ACC112 (cell line): Measurements from ENCODE around the gene MAP3K14.

Source experiments
- H2AFZ ChIP-seq: fragments of 200-600 bp; sonication (generic); one replicate; pipeline ENCODE4 v1.6.0; 2017; ENCODE audit warnings: antibody characterized with exemption, low read length; ENCODE audit not compliant: unreplicated experiment
- H3K27ac ChIP-seq: fragments of 200-600 bp; sonication (generic); 2 replicates; pipeline ENCODE4 v1.5.1; 2014; ENCODE audit warnings: low read depth, mild to moderate bottlenecking, antibody characterized with exemption, low read length, moderate library complexity
- H3K27me3 ChIP-seq: fragments of 200-600 bp; sonication (generic); 2 replicates; pipeline ENCODE4 v1.6.1; 2014; ENCODE audit warnings: mild to moderate bottlenecking, antibody characterized with exemption, low read length, moderate library complexity, mixed read lengths; ENCODE audit not compliant: insufficient read depth
- H3K36me3 ChIP-seq: fragments of 200-600 bp; sonication (generic); 2 replicates; pipeline ENCODE4 v1.6.1; 2016; ENCODE audit warnings: mild to moderate bottlenecking, antibody characterized with exemption, low read length, moderate library complexity, mixed read lengths; ENCODE audit not compliant: insufficient read depth
- H3K4me1 ChIP-seq: fragments of 200-600 bp; sonication (generic); one replicate; pipeline ENCODE4 v1.6.1; 2016; ENCODE audit warnings: low read length, mixed read lengths; ENCODE audit not compliant: insufficient read depth, unreplicated experiment, control insufficient read depth
- H3K4me3 ChIP-seq: fragments of 200-600 bp; sonication (generic); 2 replicates; pipeline ENCODE4 v1.5.1; 2014; ENCODE audit warnings: mild to moderate bottlenecking, low read depth, low read length
- H3K79me2 ChIP-seq: fragments of 200-600 bp; sonication (generic); one replicate; pipeline ENCODE4 v1.6.0; 2016; ENCODE audit warnings: low read length; ENCODE audit not compliant: control insufficient read depth, unreplicated experiment, insufficient read depth

MAP3K14 gene

GRCh38 chr17:45298546-45299285 lies 18.1 kb downstream of the MAP3K14 start:
- Histone ChIP-seq H2AFZ (no peak overlapping the region), H3K27me3 (no peaks in the 10 kb centered on the region), H3K27ac (peak overlapping the region; percentile 42), H3K79me2 (peaks cover 86% of the 10 kb centered on the region), H3K4me3 (no peak overlapping the region), H3K36me3 (no peaks in the 10 kb centered on the region), H3K4me1 (peaks cover 83% of the 10 kb centered on the region)

GRCh38 chr17:45296833-45297124 lies 20.0 kb downstream of the MAP3K14 start:
- Histone ChIP-seq H3K4me3 (no peak overlapping the region), H3K79me2 (peaks cover 86% of the 10 kb centered on the region), H3K36me3 (no peaks in the 10 kb centered on the region), H3K4me1 (peaks cover 88% of the 10 kb centered on the region), H3K27me3 (no peaks in the 10 kb centered on the region), H3K27ac (peak overlapping the region; percentile 82; the same call in 1 of the 2 replicates), H2AFZ (no peak overlapping the region)

- Histone ChIP-seq H3K27ac (peak overlapping the region; percentile 82), H3K27me3 (no peaks in the 10 kb centered on the region), H3K4me3 (0 out of 2 replicates have a peak overlapping the region, but pooled peaks have one; percentile 18), H3K4me1 (peaks cover 90% of the 10 kb centered on the region), H2AFZ (no peak overlapping the region), H3K79me2 (peaks cover 86% of the 10 kb centered on the region), H3K36me3 (peaks cover 5% of the 10 kb centered on the region; the same call in 1 of the 2 replicates)
Measured at GRCh38 chr17:45296003-45296832, 20.6 kb downstream of the MAP3K14 start.

- Histone ChIP-seq H3K4me1 (peaks cover 83% of the 10 kb centered on the region), H2AFZ (no peak overlapping the region), H3K36me3 (peaks cover 6% of the 10 kb centered on the region; the same call in 1 of the 2 replicates), H3K4me3 (0 out of 2 replicates have a peak overlapping the region, but pooled peaks have one; percentile 8), H3K27me3 (no peaks in the 10 kb centered on the region), H3K27ac (peak overlapping the region; percentile 82), H3K79me2 (peaks cover 87% of the 10 kb centered on the region)
Measured at GRCh38 chr17:45294506-45294905, 22.3 kb downstream of the MAP3K14 start.

GRCh38 chr17:45293413-45294211 lies 23.2 kb downstream of the MAP3K14 start:
- Histone ChIP-seq H3K27ac (peak overlapping the region; percentile 82), H3K4me1 (peaks cover 74% of the 10 kb centered on the region), H3K79me2 (peaks cover 84% of the 10 kb centered on the region)

GRCh38 chr17:45292696-45293412 lies 24.0 kb downstream of the MAP3K14 start:
- H3K36me3 ChIP-seq: peaks cover 16% of the 10 kb centered on the region; the same call in 1 of the 2 replicates
- no peaks in the 10 kb centered on the region for H3K27me3 ChIP-seq
- H3K79me2 ChIP-seq: peaks cover 78% of the 10 kb centered on the region
- H3K4me1 ChIP-seq: peaks cover 69% of the 10 kb centered on the region
- peak overlapping the region; percentile 82 for H3K27ac ChIP-seq
- 0 out of 2 replicates have a peak overlapping the region, but pooled peaks have one; percentile 6 for H3K4me3 ChIP-seq
- H2AFZ ChIP-seq: no peak overlapping the region

More at GRCh38 chr17:45293413-45294211, 23.2 kb downstream of the MAP3K14 start:
- Histone ChIP-seq H3K36me3 (peaks cover 14% of the 10 kb centered on the region; the same call in 1 of the 2 replicates), H3K27me3 (no peaks in the 10 kb centered on the region), H3K4me3 (0 out of 2 replicates have a peak overlapping the region, but pooled peaks have one; percentile 8), H2AFZ (no peak overlapping the region)

- Histone ChIP-seq H3K79me2 (peaks cover 64% of the 10 kb centered on the region), H3K27ac (no peak overlapping the region)
Measured at GRCh38 chr17:45291171-45291805, 25.5 kb downstream of the MAP3K14 start.

GRCh38 chr17:45290269-45290765 lies 26.5 kb downstream of the MAP3K14 start:
- H3K79me2 ChIP-seq: peaks cover 55% of the 10 kb centered on the region
- peaks cover 25% of the 10 kb centered on the region; the same call in 1 of the 2 replicates for H3K36me3 ChIP-seq
- H3K4me3 ChIP-seq: no peak overlapping the region
- no peak overlapping the region for H3K27ac ChIP-seq
- H3K4me1 ChIP-seq: peaks cover 50% of the 10 kb centered on the region
- no peak overlapping the region for H2AFZ ChIP-seq
- H3K27me3 ChIP-seq: no peaks in the 10 kb centered on the region

More at GRCh38 chr17:45291171-45291805, 25.5 kb downstream of the MAP3K14 start:
- H3K36me3 ChIP-seq: peaks cover 21% of the 10 kb centered on the region; the same call in 1 of the 2 replicates
- H3K27me3 ChIP-seq: no peaks in the 10 kb centered on the region
- peaks cover 59% of the 10 kb centered on the region for H3K4me1 ChIP-seq
- H3K4me3 ChIP-seq: no peak overlapping the region
- no peak overlapping the region for H2AFZ ChIP-seq
